Suprapubic skin (tissue), 3 donors: Measurements from ENCODE around the gene TEDC1.

Experiments used
- CTCF ChIP-seq, 2 donors: fragments of 200-600 bp in 1 of 2; fragments of 450-650 bp in 1 of 2; sonication (generic) in 1 of 2; IDR thresholded peaks; one replicate each; pipeline ENCODE4 v1.5.1; 2016 to 2019; ENCODE audit warnings: antibody characterized with exemption in 2 of 2, mild to moderate bottlenecking in 1 of 2, moderate library complexity in 1 of 2
- POLR2A ChIP-seq, 2 donors: fragments of 450-650 bp; IDR thresholded peaks; one replicate each; pipeline ENCODE4 v1.6.1; 2017; ENCODE audit warnings: antibody characterized with exemption in 2 of 2, mild to moderate bottlenecking in 2 of 2, moderate library complexity in 2 of 2

- TF ChIP-seq CTCF (IDR thresholded peaks at IDR 0.05) (no peak), POLR2A (IDR thresholded peaks at IDR 0.05) (no peak)
Observed at GRCh38 chr14:105466531-105467248, 24.4 kb upstream of the TEDC1 start.
